Erythroblast (primary cell): ENCODE measurements around the gene BPIFB6.

Source experiments
- GATA1 ChIP-seq: IDR thresholded peaks from 2 replicates; pipeline ENCODE4 v1.6.1; 2011; ENCODE audit warnings: low read depth, mild to moderate bottlenecking, control low read depth, low read length, moderate library complexity
- POLR2A ChIP-seq: IDR thresholded peaks from 2 replicates; pipeline ENCODE4 v1.6.1; 2011; ENCODE audit warnings: mild to moderate bottlenecking, low read length

DNA sequence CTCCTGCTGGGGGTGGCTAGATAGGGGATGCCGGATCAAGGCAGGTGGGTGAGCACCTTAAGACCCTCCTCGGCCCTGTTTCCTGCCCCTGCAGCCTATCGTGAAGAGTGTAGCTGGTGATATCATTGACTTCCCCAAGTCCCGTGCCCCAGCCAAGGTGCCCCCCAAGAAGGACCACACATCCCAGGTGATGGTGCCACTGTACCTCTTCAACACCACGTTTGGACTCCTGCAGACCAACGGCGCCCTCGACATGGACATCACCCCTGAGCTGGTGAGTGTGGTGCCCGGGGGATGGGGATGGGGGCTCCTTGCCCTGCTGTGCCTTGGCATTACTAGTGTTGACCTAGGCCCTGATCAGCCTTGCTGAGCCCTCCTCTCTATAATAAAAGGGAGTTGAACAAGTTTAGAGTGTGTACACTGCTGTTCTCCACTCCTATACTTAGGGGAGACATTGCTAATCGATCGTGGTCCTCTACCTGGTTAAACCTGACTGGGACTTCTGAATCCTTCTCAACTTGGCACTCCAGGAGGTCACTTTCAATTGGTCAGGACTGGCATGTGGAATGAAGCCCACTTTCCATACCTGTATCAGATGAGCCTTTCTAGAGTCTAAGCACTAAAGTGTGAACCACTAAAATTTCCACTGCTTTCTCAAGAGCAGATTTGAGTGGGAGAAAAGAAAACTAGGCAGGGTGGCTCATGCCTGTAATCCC is 33.3 kb downstream of the BPIFB6 start:
- TF ChIP-seq POLR2A (no peak), GATA1 (no peak)
